Erythroblast (primary cell): ENCODE measurements around the gene EPM2A.

ENCODE experiments used
- GATA1 ChIP-seq: IDR thresholded peaks from 2 replicates; pipeline ENCODE4 v1.6.1; 2011; ENCODE audit warnings: low read depth, mild to moderate bottlenecking, control low read depth, low read length, moderate library complexity
- POLR2A ChIP-seq: IDR thresholded peaks from 2 replicates; pipeline ENCODE4 v1.6.1; 2011; ENCODE audit warnings: mild to moderate bottlenecking, low read length

DNA sequence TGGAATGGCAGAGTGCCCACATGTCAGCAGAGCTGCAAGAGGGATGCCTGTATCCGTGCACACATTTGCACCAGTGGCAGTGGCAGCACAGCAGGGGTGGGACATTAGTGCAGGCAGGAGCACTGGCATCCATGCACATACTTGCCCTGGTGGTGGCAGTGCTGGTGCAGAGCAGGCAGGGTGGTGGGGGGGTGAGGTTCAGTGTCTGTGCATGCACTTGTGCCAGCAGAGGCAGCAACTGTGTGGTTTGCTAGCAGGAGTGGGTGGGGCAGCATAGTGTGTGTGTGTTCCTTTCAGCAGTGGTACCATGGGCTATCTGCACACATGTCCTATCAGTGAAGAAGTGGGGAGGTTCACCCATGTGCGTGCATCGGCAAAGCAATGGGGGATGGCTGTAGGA, 151.6 kb downstream of the EPM2A start:
- TF ChIP-seq POLR2A (no peak), GATA1 (no peak)
